ENCODE measurements around the gene HLCS. TPM values are rescaled to one million over a fixed set of nuclear protein-coding genes. Genes with fewer than 3 reads are reported as not detected.

Gene HLCS
- total and polyA plus RNA-seq, 2 of the 8 experiments (the other 6 are each of a cell fraction or from before 2014, with no cell fraction given) = 4.7 to 12.2 TPM

- H4K91ac ChIP-seq (replicated peaks; ENCODE audit: insufficient read length, low read length) = no peak overlapping the region
- no peak overlapping the region for H3K4me3 ChIP-seq (ENCODE audit: extremely low read depth in 1 of 4, insufficient read depth in 2 of 4, low read depth in 3 of 4, low read length in 4 of 4)
- no peak overlapping the region for H2BK120ac ChIP-seq (replicated peaks; ENCODE audit: low read depth, low read length)
- H3K79me2 ChIP-seq (ENCODE audit: control insufficient read depth in 1 of 2, insufficient read depth in 2 of 2, low read length in 2 of 2) = no peaks in the 10 kb centered on the region
- no peak overlapping the region for H3K56ac ChIP-seq (replicated peaks; ENCODE audit: insufficient read length, low read depth, low read length)
- peaks cover 5 to 18% (median 11%) of the 10 kb centered on the region in 4 experiments for H3K4me1 ChIP-seq (replicated peaks in 1 of 4; ENCODE audit: control insufficient read depth in 3 of 4, insufficient read depth in 4 of 4, low read length in 3 of 4)
- no peak for TF ChIP-seq HDAC6 (IDR thresholded peaks at IDR 0.05; ENCODE audit: low read depth, low read length)
- H3K4me2 ChIP-seq (ENCODE audit: insufficient read depth in 1 of 2, low read depth in 2 of 2, low read length in 2 of 2) = no peak overlapping the region
- no peak overlapping the region for H3K9ac ChIP-seq (replicated peaks in 1 of 4; ENCODE audit: extremely low read depth in 1 of 4, low read depth in 3 of 4, low read length in 3 of 4)
- H4K20me1 ChIP-seq (replicated peaks in 1 of 2; ENCODE audit: control insufficient read depth in 1 of 2, insufficient read depth in 2 of 2, low read length in 2 of 2) = peaks cover 0 to 1% of the 10 kb centered on the region in 2 experiments
- no peak overlapping the region for H3K23ac ChIP-seq (ENCODE audit: insufficient read length)
- H2BK12ac ChIP-seq (ENCODE audit: low read depth, low read length) = no peak overlapping the region
- no peak overlapping the region for H3K18ac ChIP-seq (ENCODE audit: extremely low read depth, low read length)
- H3K27me3 ChIP-seq (replicated peaks in 1 of 4; ENCODE audit: control insufficient read depth in 3 of 4, extremely low read depth in 1 of 4, insufficient read depth in 3 of 4, low read length in 3 of 4) = no peaks in the 10 kb centered on the region; a peak in 1 of 7 replicates
- H4K5ac ChIP-seq (ENCODE audit: insufficient read length, low read depth, low read length) = no peak overlapping the region
- H3K79me1 ChIP-seq (ENCODE audit: low read depth, low read length) = no peaks in the 10 kb centered on the region
- H3K14ac ChIP-seq (ENCODE audit: insufficient read length) = no peak overlapping the region
- no peak overlapping the region for H2AK5ac ChIP-seq (ENCODE audit: low read depth, low read length)
- no peaks in the 10 kb centered on the region for H3K9me3 ChIP-seq (ENCODE audit: insufficient read depth in 2 of 2, low read depth in 1 of 2, low read length in 1 of 2)
- 92% methylated on average over 8 of the region's 8 CpGs; no CpG with 5 or more reads in 1 of the 2 experiments for WGBS, 2 experiments (ENCODE audit: extremely low coverage in 1 of 2, insufficient coverage in 1 of 2, insufficient read length in 1 of 2, insufficient replicate concordance in 2 of 2, low coverage in 1 of 2, low lambda C conversion rate in 2 of 2, missing lambda C conversion rate in 1 of 2)
- DNase-seq (ENCODE audit: low read depth in 1 of 2, low spot score in 2 of 2) (no peak), FAIRE-seq (no peak)
- H2AFZ ChIP-seq (ENCODE audit: low read length) = no peak overlapping the region
- H2BK15ac ChIP-seq (ENCODE audit: low read length) = no peak overlapping the region
- no peak overlapping the region for H2BK20ac ChIP-seq (ENCODE audit: low read length)
- H3K36me3 ChIP-seq (ENCODE audit: control insufficient read depth in 2 of 4, insufficient read depth in 4 of 4, low read length in 3 of 4) = no peaks in the 10 kb centered on the region
- H3K23me2 ChIP-seq (ENCODE audit: low read depth, low read length) = no peaks in the 10 kb centered on the region
- ChIA-PET CTCF (ENCODE audit: partially characterized antibody) (interaction anchor here (0.7 to 6.7 kb wide), 6 partner anchors 12 to 429 kb away, joined by 3 to 68 read pairs (median 3); no protein-coding TSS in a partner anchor), POLR2A (ENCODE audit: partially characterized antibody) (no interaction called here)
- no peak overlapping the region for H2BK5ac ChIP-seq (ENCODE audit: low read depth, low read length)
- no peak overlapping the region for H3K27ac ChIP-seq (ENCODE audit: low read depth, low read length)
- H4K8ac ChIP-seq (ENCODE audit: extremely low read depth, insufficient read depth, low read length) = no peak overlapping the region
- no peak overlapping the region for H3K4ac ChIP-seq (replicated peaks; ENCODE audit: insufficient read length, low read depth, low read length)
These were observed 50.7 kb downstream of the HLCS start for GRCh38 chr21:36915696-36916245.

Measured in H1 (cell line).